HG02840 (cell line): ENCODE results near the gene BARHL1.

Experiments used
- ATAC-seq: cut with Tn5 transposase; IDR thresholded peaks from one replicate; pipeline ENCODE4 v1.9.1; 2021; ENCODE audit warnings: mild to moderate bottlenecking, moderate library complexity, moderate number of reproducible peaks; ENCODE audit not compliant: unreplicated experiment, low FRiP score

Gene BARHL1

DNA sequence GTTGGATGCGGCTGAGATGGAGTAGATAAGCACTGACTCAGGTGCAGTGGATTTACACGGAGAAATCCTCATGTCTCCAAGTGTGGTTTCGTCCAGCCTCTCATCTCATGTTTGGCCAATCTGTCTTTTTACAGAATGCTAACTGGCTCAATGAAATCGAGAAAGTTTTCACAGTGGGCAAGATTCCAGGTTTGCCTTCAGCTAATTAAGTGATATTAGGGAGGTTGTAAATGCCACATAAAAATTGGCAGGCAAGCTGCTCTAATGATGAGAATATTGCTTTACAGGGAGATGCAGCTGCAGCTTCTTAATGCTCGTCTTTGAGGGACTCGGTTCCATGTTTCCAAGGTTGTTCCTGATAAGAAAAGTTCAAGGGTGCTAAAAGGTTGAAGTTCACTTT, 23.7 kb downstream of the BARHL1 start:
- no peak for ATAC-seq

DNA sequence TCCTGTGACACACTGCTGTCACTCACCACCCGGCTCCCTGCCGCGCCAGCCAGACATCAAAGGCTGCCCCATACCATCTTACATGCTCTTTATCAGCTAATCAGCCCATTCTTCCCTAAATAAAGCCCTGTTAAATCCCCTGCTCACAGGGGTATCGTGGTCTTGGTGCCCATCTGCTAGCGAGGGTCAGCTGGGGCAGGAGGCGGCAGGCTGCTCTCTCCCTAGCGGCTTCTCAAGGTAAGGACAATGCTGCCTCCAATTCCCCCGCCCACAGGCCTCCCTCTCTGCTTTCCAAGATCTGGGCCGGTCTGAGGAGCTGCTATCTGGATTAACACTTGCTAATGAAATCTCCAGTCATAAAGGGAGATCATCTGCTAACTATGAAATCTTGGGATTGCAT, 26.8 kb downstream of the BARHL1 start:
- no peak for ATAC-seq

DNA sequence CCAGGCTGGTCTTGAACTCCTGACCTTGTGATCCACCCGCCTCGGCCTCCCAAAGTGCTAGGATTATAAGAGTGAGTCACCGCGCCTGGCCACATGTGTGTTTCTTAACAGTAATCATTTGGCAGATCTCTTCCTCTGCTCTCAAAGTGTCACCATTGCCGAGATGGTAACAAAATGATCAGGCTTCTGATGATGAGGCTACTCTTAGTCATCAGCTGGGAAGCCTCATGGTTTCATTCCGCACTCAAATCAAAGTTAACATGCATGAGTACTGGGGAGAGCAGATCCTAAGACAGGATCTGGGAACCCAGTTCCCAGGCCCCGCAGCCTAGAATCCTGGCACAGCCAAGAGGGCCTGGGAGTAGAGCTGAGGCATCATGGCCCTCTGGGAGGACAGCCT, 27.4 kb downstream of the BARHL1 start:
- no peak for ATAC-seq

DNA sequence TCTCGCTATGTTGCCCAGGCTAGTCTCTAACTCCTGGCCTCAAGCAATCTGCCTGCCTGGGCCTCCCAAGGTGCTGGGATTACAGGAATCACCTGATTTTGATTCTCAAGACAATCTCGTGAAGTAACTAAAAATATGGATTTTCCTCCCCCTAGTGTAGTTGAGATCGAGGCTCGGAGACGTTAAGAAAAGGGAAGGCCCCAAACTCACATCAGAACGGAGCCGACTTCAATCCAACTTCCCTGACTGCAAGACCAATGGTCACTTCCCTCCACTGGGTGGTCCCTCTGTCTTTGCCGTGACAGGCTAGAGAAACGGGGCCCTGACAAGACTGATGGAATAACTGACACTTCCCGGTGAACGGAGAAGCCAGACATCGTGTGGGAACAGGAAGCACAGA, 28.3 kb downstream of the BARHL1 start:
- no peak for ATAC-seq

DNA sequence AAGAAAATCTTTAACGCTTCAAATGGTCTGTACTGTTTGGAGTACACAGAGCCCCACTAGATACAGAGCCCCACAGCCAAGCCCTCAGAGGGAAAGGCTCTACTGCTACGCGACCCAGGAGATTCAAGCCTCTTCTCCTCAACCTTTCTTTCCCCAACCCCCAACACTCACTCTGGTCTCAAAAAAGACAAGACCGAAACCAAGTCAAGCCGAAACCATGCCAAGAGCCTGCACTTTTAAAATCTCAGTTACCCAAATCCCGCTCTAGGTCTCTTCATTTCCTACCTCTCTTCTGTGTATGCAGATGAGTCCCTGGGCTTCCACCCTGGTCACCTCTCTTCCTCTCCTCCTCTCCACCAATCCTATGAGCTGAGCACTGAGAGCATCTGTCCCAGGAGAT, 31.9 kb downstream of the BARHL1 start:
- ATAC-seq, result no peak

DNA sequence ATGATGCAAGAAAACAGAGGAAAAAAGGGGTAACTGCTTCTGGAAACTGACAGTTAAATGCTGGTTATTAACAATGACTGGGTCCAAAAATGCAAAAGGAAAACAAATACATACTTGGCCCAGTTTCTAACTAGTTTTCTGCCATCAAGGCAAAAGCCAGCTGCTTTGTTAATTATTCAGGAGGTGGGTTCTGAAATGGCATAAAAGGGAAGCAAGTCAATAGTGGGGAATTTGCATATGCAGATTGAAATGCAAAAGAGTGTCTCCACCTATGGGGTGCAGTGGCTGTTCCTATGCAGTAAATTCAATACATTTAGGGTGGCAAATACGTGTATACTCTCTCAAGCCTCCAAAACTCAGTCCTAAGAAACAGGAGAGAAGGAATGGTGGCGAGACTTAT, 33.4 kb downstream of the BARHL1 start:
- ATAC-seq, result no peak

DNA sequence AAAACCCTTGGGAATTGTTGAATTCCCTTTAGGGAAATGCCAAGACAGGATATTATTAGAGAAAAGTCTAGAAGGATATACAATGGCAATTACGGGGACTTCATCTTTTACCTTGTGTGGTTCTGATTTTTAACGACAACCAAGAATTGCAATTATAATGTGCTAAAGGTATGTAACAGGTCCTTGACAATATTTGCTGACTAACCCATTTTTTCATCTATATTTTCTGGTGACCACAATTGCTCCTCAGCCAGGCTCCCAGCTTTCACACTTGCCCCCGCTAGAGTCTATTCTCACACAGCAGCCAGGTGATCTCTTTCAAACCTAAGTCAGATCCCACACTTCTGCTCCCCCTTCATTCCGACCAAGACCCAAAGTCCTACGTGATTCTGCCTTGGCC, 34.3 kb downstream of the BARHL1 start:
- ATAC-seq, result no peak

DNA sequence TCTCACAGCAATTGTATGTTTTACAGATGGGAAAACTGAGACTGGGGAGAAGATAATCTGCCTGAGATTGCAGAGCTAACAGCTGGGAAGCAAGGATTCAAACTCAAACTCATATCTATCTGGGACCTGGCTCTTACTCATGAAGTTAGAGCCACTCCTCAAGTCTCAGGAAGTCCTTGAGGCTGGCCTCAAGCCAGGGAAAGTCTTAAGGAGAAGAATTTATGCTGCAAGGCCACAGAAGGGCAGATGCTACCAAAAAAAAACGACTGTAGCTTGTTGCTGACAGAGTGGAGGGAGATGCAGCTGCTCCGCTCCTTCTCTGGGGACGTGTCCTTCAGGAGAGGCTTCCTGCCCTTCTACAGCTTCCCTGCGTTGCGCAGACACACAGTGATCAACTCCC, 39.8 kb downstream of the BARHL1 start:
- ATAC-seq, result no peak

DNA sequence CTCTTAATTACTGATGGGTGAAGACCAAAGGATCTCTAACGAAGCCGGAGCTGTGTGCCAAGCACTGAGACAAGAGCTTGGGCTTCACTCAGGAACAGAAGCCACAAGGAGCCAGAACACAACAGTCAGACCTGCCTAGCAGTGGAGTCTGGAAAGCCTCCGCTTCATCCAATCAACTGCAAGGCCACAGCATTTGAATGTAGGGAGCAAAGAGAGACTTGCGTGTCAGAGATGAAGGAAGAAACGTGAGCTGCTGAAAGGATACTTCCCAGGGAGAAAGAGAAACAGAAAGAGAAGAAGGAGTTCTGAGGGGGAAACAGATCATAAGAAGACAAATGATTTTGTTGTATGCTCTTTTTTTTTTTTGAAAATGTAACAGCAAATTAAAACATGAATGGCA, 43.9 kb downstream of the BARHL1 start:
- ATAC-seq, result no peak

DNA sequence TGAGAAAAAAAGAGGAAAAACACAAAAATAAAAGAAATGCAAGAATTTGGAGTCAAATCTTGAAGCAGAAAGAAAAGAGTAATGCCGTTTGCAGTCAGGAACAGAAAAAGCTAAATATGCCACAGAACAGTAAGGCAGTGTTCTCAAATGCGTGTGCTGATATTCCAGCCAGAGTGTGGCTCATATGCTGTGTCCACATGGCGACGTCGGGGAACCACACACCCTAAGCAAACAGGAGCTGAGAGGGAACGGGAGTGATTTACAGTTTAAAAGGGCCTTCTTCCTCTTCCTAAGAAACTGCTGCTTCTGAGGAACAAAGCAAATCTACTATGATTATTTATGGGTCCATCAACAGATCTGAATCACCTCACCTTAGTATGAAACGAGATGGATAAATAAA, 44.7 kb downstream of the BARHL1 start:
- no peak for ATAC-seq

DNA sequence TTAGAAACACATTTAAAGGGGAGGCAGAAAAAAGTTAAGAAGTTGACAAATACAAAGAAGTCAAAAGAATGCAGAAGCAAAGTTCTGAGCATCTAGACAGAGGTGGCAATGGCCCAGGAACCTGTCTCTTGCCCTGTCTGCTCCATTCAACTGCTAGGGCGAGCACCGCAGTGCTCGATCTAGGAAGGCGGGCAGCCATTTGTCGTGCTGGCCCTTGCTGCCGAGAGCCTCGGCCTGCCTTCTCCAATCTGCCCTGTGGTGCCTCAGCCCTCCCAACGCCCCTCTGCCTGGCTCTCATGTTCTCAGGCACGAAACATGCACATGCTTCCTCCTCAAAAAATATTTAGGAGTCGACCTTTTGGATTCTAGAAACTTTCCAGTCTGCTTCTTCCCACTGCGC, 45.2 kb downstream of the BARHL1 start:
- ATAC-seq, result no peak

DNA sequence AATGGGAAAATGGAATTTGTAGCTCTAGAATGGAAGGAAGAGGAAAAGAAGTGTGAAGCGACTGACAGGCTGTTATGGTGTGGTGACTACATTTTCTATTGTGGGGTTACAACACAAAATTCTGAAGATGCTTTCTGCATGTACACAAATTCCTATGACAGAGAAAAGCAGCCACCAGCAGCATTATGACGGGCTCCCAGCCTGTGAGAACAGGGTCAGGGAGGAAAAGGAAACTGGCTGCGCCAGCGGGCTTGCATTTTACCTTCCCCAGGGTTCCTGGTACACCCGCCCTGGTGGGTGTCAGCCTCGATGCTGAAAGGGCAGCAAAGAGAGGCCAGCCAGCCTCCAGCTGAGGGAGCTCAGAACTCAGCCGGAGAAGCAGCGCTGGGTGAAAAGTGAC, 46.3 kb downstream of the BARHL1 start:
- ATAC-seq, result no peak

DNA sequence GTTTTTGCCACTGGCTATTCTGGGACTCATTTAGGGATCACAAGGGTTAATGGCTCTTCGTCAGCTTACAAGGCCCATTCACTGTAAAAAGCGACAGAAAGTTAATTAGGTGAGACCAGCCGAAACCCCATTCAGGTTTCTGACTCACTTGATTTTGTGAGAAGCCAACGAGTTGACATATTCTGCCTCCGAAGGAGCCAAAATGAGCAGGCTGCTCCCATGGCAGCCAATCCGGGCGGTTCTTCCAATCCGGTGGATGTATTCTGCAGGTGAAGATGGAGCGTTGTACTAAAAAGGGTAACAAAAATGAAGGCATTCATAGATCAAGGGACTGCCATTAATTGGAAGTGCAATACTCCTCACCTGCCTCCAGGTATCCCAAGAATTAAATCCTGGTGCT, 47.7 kb downstream of the BARHL1 start:
- no peak for ATAC-seq

DNA sequence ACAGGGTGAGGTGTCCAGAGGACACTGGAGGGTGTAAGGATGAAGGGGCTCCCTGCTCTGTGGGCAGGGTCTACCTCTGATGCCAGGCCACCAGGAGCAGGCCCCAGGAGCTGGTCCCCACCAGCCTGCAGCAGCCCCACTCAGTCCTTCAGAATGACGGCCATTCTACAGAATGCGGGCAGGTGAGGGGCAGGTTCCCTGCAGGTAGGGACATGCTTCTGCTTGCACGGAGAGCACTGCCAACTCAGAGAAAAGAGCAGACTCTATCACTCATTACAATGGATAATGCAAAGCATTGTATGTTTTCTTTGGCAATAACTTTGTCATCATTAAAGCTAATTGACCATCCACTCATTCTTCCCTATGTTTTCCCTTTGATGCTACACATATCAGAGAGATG, 48.4 kb downstream of the BARHL1 start:
- no peak for ATAC-seq

DNA sequence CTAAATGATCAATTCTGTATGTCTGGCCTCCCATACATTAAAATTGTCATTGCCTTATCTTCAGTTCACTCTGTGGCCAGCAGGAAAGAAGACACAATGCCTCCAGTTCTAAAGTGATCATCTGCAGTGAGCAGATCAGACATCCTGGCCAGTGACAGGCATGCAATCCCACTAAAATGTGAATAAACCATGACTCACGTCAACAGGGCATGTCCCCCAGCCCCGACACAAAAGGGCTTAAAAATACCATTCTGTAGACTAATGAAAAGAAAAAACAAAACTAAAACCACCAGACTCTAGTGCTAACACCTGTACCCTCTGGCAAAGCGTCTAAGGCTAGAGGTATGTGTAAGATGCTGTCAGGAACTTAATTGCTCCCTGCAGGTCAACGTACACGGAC, 48.9 kb downstream of the BARHL1 start:
- no peak for ATAC-seq

DNA sequence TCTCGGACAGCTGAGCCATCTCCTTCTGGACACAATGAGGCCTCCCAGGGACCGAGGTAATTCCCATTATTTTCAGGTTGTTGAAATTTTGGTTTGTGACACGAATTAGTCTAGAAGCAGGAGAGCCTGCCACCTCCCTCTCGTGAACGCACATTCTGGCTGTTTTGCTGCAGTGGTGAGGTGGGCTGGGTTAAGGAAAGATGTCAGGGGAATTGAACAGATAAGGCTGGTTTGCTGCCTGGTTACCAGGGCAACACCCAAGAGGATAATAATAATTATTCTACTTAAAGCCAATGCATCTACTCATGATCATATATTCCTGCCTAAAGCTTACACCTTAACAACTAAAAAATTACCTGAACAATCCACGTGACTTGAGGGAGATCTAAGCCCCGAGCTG, 49.3 kb downstream of the BARHL1 start:
- ATAC-seq, result no peak

DNA sequence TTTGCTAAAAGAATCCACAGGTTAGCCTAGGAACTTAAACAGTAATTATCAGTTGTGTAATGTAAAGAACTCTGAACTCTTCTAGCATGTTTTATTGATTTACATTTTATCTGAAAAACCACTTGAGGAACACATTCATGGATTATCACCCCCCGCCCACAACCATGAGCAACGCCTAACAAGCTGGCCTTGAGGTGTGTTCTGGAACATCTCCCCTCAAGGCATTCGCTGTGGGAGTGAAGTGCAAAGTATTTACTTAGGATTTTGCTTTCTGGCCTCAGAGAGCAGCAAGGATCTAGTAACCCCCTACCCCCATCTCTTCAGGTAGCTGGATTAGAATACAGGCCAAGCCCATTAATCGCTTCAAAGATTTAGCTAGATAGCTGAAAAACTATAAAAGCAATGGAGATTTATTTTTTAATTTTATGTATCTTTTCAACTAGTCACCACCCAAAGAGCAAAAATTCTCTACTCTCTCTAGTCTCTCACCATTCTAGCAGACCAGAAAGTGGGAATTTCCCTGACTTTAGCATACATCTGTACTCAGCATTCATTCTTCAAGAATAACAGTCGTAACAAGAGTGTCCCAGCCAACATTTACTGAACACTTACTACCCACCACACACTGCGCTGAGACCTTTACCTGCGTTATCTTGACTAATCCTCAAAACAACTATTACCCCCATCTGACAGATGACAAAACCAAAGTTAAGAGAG, 50.2 kb downstream of the BARHL1 start:
- ATAC-seq, result no peak

DNA sequence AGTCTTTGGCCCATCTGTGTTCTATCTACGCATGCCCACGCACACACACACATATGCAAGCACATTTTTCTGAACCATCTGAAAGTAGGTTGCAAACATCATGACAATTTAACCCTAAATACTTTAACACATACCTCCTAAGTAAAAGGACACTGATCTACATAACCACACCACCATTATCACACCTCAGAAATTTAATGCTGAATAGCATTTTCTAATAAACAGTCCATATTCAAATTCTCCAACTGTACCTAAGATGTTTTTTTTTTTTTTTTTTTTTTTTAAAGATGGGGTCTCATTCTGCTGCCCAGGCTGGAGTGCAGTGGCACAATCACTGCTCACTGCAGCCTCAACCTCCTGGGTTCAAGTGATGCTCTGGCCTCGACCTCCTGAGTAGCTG, 51.9 kb downstream of the BARHL1 start:
- no peak for ATAC-seq

DNA sequence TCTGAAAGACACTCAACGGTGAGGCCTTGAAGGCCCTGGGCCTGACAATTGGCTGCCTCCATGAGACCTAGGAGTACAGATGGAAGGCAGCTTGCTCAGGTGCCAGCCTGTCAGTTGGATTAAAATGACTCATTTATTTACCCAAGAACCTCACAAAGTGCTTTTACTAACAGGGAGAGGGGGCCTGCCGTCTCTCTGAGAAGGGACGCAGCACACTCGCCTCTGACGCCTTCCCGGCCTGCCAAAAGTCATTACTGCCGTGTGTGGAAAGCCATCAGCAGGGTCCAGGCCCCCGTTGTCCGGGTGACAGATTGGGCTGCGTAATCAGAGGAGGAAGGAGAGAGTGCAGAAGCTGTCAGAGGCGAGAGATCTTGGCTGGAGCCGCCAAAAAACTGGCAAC, 54.9 kb downstream of the BARHL1 start:
- no peak for ATAC-seq

DNA sequence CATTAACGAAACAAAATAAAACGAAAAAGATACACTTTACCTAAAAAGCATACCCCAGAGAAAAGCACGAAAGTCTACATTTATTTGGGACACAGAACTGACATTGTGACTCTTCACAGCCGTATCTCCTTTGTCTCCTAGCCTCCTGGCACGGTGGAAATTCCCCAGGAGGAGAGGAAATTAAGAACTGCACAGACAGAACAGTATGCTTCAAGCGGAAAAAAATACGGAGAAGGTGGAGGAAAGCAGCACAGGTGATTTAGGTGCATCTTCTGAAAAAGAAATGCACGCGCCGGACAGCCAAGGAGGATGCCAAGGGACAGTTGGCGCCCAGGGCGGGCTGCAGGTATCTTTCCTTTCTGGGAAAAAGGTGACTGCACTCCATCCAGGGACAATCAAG, 55.4 kb downstream of the BARHL1 start:
- no peak for ATAC-seq

DNA sequence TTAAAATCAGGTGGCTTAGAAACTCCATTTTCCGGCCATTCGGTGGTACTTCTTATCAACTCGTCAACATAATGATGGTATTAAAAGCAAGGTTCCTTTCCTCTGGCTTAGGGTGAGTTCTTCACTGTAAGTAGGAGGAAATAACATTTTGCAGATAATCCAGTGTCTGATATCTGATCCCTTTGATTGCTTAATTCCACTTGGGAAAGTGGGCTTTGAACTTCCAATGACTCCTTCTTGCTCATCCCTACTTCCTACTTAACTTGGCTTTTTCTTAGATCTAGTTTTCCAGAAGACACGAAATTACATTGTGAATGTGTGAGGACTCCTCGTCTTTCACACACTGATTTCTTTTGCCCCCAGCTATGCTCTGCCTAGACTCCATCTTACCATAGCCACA, 55.8 kb downstream of the BARHL1 start:
- ATAC-seq, result no peak

DNA sequence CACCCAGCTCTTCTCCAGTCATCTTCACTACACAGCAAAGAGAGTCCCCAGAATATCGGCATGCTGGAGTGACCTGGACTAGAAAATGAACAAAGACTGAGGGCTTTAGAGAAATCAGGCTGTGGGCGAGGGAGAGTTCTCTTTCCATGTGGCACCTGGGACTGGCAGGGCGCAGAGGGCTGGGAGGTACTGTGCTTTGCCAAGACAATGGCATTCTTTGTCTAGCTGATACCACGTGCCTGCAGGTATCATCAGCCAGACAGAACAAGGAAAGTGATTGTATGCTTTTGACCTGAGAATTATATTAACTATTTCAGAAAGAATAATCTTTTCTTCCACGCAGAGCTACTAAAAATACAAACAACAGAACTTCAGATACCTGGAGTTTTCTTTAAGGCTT, 56.9 kb downstream of the BARHL1 start:
- no peak for ATAC-seq
